ENCODE data around the gene STK39.

STK39 gene

GRCh38 chr2:168243061-168243460 is 4.3 kb downstream of the STK39 start:
- no peak for DNase-seq (ENCODE audit: low read depth)

- no peak for DNase-seq (ENCODE audit: low read depth)
Measured at GRCh38 chr2:168241746-168242145, 5.6 kb downstream of the STK39 start.

- no peak for DNase-seq (ENCODE audit: low read depth)
Measured at GRCh38 chr2:168241208-168241607, 6.2 kb downstream of the STK39 start.

GRCh38 chr2:168239281-168239680 is 8.1 kb downstream of the STK39 start:
- no peak for DNase-seq (ENCODE audit: low read depth)

- DNase-seq (ENCODE audit: low read depth): peak; percentile 8
Measured at GRCh38 chr2:168237741-168238140, 9.7 kb downstream of the STK39 start.

GRCh38 chr2:168234407-168235085 is 12.8 kb downstream of the STK39 start:
- no peak for DNase-seq (ENCODE audit: low read depth)

GRCh38 chr2:168233726-168234406 is 13.5 kb downstream of the STK39 start:
- DNase-seq (ENCODE audit: low read depth): peak; percentile 29

- no peak for DNase-seq (ENCODE audit: low read depth)
Measured at GRCh38 chr2:168233166-168233565, 14.2 kb downstream of the STK39 start.

- DNase-seq (ENCODE audit: low read depth): no peak
Measured at GRCh38 chr2:168231609-168232241, 15.7 kb downstream of the STK39 start.

GRCh38 chr2:168230389-168230788 is 17.0 kb downstream of the STK39 start:
- no peak for DNase-seq (ENCODE audit: low read depth)

- DNase-seq (ENCODE audit: low read depth): no peak
Measured at GRCh38 chr2:168224346-168224745, 23.0 kb downstream of the STK39 start.

GRCh38 chr2:168222088-168222487 is 25.3 kb downstream of the STK39 start:
- no peak for DNase-seq (ENCODE audit: low read depth)

GRCh38 chr2:168220965-168221819 is 26.2 kb downstream of the STK39 start:
- no peak for DNase-seq (ENCODE audit: low read depth)

GRCh38 chr2:168217920-168218319 is 29.5 kb downstream of the STK39 start:
- DNase-seq (ENCODE audit: low read depth): no peak

GRCh38 chr2:168216351-168217005 is 30.9 kb downstream of the STK39 start:
- DNase-seq (ENCODE audit: low read depth): peak; percentile 55

- peak; percentile 26 for DNase-seq (ENCODE audit: low read depth)
Measured at GRCh38 chr2:168215813-168216212, 31.6 kb downstream of the STK39 start.

- no peak for DNase-seq (ENCODE audit: low read depth)
Measured at GRCh38 chr2:168212866-168213265, 34.5 kb downstream of the STK39 start.

GRCh38 chr2:168212167-168212566 is 35.2 kb downstream of the STK39 start:
- DNase-seq (ENCODE audit: low read depth): no peak

- no peak for DNase-seq (ENCODE audit: low read depth)
Measured at GRCh38 chr2:168211664-168212163, 35.7 kb downstream of the STK39 start.

GRCh38 chr2:168210895-168211570 is 36.4 kb downstream of the STK39 start:
- peak; percentile 62 for DNase-seq (ENCODE audit: low read depth)
